Activated T-cell treated with anti-CD3 and anti-CD28 coated beads for 1 hour (primary cell): ENCODE measurements around the gene IWS1.
"Not testable (repeated sequence)": the region's sequence is repeated elsewhere in the genome, so short reads cannot be mapped to it uniquely, and the experiment has no call there.

ENCODE experiments used
- DNase-seq: peaks from one replicate; pipeline ENCODE4 v3.0.0-alpha.2; 2020; ENCODE audit warnings: low read depth

Gene IWS1

DNA sequence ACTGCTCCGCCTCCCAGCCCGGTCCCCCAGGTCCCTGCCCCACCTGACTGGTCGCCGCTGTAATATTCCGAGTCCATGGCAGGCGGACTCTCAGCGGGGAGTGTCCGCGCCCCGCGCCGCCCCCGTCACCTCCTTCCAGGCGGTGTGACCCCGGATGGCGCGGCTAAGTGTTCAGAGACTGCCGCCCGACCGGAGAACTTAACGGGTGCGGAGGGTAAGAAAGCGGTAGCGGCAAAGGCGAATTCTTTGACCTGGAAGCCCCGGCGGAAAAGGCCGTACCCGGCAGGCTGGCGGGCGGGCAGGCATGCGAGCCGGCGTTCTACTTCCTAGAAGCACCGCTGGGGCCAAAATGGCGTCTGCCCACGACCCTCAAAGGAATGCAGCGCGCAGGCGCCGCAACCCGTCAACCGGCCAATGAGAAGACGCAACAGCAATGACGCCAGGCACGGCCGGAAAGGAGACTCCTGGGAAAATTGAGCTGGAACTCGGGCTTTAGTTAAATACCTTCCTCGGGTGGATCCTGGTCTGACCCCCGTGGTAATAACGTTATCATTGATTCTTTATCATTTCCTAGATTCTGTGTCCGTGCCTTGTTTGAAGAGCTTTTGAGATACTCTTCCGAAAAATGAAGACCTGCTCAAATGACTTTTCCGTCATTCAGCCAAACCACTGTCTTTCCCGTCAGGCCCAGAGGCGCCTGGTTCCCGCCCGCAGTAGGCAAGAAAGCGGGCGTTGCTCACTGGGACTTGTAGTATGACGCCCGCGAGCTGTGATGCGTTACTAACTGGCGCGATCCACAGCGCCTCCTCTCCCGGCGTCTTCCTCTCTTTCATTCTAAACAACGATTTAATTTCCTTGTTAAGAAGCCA is at the start of gene IWS1:
IWS1 (minus strand) TSS at position 358 of the 869 bp plus-strand sequence; CDS start at position 77, 281 bp downstream.
- DNase-seq = peak; percentile 86

DNA sequence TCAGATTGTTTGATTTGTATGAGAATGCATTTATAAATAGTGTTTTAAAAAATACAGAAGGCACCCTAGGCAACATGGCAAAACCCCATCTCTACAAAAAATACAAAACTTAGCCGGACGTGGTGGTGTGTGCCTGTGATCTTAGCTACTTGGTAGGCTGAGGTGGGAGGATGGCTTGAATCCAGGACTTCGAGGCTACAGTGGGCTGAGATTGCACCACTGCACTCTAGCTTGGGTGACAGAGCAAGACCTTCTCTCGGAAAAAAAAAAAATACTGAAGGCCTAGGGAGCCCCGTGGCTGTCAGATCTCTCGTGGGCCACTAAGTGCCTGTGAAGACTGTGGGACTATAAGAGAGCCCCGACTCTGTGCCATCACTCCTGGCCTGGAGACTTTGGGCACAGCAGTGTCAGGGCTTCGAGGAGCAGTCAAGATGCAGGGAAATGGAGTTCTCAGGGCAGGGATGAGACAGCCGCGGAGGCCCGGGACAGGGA is 49.7 kb upstream of the IWS1 start:
- DNase-seq = no peak

DNA sequence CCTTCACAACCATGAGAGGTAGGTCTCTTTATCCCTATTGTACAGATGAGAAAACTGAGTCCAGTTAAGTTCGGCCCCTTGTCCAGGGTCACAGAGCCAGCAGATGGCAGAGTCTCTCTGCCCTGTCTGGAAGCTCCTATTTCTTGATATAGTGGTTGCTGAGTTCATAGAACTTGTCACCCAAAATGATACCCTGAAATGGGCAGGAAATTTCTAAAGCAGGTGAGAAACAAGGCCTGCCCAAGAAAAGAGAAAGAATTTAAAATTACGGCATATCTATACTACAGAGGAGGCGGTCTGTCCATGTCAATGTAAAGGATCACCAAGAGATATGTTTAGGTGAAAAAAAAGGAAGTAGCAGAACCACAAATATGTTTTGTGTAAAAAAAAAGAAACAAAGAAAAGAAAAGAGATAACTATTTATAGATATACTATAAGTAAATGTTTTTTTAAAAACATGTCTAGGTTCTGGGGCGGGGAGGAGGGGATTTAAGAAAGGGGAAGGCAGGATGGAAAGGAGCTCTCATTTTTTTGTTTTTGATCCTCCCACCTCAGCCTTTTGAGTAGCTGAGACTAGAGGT is 49.0 kb upstream of the IWS1 start:
- DNase-seq = no peak

DNA sequence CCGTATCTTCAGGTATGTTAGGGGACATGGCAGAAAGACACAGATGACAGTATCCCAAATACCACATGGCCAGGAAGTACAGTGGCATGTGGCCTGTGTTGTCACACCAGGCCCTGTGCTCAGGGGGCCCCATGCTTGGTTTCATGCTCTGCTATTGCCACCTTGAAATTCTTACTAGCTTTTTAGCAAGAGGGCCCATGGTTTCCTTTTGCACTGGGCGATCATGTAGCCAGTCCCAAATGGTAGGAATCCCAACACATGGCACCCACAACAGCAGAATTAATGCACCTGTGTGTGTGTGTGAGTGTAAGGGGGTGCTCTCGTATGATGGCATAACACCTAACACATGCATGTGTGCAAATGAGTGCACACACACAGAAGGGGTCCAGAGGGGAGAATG is 48.4 kb upstream of the IWS1 start:
- no peak for DNase-seq

DNA sequence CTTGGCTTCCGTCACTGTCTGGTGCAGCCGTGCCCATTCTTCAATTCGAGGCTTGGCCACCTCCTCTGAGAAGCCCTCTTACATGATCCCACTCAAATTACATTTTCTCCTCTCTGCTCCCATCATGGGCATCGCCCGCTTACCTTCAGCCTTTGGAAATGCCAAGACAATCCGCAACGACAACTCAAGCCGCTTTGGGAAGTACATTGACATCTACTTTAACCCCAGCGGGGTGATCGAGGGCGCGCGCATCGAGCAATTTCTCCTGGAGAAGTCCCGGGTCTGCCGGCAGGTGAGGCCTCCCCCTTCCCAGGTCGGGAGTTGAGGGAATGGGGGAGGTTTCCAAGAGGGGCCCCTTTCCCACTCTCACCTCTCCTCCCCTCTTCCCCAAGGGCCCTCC is 47.5 kb upstream of the IWS1 start:
- DNase-seq = no peak

DNA sequence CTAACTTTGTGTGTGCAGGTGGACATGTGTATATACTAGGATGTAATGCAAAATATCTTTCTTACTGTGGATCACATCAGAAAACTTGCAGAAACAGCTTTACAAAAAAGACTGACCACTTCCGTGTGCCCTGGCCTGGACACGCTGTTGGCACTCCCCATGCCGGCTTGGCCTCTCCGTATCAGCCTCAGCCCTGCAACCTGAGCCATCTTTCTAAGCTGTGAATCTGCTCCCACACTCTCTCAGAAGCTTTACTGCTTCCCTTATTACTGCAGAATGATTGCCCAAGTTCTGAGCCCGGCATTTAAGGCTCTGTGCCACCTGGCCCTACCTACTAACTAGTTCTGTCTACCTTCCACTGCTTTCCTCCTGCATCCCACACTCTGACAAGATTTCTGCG is 47.0 kb upstream of the IWS1 start:
- DNase-seq = no peak

DNA sequence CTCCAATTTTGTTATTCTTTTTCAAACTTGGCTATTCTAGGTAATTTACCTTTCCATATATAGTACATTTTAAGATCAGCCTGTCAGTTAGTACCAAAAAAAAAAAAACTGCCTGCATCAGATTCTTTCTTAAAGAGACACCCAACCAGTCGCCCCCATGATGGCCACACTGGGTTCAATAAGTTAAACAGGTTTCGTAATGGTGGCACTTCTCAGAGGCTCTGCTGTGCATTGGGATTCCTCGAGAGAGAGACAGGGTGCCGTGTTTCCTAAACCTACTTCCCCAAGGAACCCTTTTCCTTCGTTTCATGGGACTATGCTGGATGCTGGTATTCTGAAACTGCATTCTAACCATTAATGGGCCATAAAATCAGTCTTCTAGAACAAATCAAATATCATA is 46.6 kb upstream of the IWS1 start:
- DNase-seq = no peak

DNA sequence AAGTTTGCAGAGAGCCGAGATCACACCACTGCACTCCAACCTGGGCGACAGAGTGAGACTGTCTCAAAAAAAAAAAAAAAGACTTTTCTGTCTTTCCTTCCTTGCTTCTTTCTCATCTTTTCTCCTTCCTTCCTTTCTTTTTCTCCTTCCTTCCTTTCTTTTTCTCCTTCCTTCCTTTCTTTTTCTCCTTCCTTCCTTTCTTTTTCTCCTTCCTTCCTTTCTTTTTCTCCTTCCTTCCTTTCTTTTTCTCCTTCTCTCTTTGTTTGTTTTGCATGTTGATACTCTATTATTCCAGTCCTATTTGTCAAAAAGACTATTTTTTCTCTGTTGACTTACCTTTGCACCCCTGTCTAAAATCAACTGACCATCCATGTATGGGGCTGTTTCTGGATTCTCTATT is 46.1 kb upstream of the IWS1 start:
- DNase-seq = not testable (repeated sequence)

DNA sequence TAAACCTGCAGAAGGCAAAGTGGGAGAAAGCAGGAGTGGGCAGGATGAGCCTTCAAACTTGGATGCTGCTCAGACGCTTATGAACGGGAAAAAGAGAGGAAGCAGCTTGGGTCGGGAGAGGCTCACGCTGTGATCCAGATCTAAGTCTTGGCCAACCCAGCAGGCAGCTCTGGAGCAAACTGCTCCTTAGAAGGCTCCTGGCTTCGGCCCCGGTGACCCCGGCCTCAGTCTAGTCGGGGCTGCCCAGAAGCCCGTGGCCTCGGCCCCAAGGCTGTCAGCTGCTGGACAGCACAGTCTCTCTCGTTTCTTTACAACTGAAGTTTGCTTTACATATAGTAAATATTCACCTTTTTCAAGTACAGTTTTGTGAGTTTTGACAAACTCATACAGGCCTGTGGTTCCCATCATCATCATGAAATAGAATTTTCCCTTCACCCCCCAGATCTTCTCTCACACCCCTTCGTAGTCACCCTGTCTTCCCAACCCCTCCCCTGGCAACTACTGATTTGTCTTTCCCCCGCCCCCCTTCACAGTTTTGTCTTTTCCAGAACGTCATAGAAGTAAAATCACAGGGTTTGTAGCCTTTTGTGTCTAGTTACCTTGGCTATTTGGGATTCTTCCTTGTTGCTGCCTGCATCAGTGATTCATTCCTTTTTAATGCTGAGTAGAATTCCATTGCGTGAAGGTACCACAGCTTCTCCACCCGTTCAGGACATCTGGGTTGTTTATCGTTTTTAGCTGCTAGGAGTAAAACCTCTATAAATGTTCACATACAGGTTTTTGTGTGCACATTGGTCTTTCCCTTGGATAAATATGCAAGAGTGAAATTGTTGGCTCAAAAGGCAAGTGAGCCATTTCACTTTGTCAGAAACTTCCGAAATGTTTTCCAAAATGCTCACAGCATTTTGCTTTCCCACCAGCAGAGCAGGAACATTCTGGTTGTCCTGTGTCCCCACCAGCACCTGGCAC is 44.3 kb upstream of the IWS1 start:
- no peak for DNase-seq

DNA sequence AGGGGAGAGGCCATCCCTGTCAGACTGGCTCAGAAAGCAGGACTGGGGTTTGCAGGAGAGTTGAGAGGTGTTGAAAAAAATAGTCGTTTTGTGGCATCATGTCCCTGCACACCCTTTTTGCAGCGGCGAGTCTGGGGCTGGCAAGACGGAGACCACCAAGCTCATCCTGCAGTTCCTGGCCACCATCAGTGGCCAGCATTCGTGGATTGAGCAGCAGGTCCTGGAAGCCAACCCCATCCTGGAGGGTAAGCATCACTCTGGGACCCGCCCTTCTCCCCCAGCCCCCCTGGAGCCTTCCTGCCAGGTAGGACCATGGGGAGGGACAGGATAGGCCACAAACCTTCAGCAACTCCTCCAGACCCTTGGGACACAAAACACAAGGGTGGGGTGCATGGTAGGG is 43.4 kb upstream of the IWS1 start:
- DNase-seq = no peak

DNA sequence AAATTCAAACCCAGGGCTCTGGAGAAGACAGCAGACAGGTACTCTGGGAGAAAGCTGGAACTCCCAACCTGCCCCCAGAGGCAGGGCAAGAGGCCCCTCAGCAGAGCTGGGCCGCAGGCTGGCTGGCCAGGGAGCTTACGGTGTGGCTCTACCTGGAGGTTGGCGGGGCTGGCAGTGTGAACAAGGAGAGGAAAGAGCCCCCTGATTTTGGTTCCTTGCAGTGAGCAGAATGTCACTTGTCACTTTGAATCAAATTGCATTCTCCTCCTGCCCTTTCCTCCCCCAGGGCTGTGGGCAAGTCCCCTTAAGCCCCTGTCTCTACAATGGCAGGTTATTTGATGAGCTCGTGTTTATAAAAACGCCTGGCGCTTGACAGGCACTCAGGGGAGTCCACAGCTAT is 41.8 kb upstream of the IWS1 start:
- DNase-seq = no peak

DNA sequence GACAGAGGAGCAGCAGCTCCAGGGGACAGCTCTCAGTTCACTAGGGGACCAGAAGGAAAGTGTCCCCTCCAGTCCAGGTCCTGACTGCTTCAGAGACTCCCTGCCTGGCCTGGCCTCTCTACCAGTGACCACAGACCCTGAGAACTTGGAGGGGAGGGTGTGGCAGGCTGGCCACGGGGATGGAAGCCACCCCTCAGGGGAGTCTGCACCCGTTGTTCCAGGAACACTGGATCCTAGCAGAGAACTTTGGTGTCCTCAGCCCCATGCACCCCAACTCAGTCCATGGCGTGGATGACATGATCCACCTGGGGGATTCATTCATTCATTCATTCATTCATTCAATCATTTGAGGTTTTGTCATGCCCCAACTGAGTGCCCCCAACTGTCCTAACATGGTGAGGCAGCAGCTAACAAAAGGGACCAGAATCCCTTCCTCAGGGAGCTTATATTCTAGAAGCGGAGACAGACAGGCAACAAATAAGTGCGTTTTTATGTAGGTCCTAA is 41.1 kb upstream of the IWS1 start:
- no peak for DNase-seq

DNA sequence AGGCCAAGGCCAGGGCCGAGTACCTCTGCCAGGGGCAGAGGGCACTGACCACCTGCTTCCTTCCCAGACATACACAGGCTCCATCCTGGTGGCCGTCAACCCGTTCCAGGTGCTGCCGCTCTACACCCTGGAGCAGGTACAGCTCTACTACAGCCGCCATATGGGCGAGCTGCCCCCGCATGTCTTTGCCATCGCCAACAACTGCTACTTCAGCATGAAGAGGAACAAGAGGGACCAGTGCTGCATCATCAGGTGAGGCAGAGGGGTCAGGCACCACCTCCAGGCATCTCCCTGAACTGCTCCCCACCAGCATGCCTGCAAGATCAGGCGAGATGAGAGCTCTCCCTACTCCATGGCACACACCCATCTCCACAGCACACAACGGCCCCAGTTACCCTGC is 40.3 kb upstream of the IWS1 start:
- DNase-seq = no peak

DNA sequence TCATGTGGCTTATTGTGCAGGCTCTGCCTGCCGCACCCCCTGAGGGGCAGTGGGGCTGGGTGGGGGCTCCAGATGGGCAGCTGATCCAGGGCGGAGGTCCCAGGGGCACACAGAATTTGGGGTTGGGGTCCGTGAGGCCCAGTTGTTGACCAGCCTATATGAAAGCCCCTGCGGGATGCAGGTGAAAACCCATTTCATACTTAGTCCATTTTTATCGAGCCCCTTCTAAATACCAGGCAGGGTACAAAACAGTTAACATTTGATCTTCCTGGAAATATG is 39.8 kb upstream of the IWS1 start:
- DNase-seq = no peak

DNA sequence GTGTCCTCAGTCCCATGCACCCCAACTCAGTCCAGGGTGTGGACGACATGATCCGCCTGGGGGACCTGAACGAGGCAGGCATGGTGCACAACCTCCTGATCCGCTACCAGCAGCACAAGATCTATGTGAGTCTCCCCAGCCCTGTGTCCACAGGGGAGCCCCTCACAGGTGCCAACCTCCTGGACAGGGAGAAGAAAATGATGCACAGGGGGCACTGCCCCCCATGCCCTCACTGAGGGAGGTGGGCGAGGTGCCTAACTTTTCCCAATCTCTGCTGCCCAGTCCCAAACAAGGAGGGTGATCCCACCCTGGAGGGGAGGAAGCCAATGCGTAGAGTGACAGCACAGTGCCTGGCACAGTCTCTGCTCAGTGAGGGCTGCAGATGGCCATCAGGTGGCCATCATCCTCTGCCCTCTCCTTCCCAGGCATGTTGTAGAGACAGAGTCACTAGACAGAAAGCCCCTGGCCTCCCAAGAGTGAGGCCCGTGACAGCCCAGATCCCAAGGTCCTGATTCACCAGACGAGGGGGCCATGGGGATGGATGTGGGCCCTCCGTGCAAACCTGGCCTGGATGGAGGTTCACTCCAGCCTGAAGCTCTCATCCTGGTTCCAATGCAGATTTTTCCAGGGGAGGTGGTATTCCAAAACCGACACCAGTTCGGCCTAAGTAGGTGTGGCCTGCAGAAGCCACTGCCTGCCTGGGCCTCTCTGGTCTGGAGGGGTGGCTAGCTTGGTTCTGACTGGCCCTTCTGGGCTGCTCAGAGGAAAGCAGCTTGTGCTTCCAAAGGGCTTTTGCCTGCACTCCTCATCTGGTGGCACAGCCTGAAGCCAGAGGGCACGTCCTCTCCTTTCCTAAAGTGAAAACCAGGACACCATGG is 39.2 kb upstream of the IWS1 start:
- DNase-seq = no peak

DNA sequence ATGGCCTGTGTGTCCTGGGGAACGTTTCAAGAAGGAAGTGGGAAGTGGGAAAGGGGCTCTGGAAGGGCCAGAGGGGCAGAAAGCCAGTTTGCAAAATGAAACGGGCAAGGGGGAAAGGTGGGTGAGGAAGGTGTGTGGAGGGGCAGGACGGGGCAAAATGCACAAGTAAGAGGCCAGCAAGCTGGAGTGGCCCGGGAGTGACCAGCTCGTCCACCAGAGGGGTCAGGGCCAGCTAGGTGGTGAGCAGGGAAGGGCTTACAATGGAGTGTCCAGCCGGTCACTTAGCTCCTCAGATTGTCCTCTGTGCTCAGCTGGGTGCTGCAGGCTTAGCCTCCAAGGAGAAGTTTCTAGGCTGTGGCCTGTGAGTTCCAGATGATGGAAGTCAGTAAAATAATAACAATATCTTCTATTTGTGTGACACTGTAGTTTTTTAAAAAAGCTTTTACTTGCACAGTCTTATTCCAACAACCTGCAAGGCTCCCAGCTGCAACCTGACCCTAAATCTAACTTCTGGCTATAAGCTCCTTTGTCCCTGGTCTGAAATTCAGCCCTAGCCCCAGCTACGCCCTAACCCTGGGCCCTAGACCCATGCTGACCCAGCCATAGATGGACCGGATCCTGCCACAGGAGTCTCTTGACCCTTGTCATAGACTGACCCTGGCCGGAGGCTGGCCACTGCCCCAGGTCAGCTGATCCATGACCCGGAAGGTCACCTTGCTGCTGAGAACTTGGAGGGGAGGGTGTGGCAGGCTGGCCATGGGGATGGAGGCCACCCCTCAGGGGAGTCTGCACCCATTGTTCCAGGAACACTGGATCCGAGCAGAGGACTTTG is 38.4 kb upstream of the IWS1 start:
- DNase-seq = no peak

DNA sequence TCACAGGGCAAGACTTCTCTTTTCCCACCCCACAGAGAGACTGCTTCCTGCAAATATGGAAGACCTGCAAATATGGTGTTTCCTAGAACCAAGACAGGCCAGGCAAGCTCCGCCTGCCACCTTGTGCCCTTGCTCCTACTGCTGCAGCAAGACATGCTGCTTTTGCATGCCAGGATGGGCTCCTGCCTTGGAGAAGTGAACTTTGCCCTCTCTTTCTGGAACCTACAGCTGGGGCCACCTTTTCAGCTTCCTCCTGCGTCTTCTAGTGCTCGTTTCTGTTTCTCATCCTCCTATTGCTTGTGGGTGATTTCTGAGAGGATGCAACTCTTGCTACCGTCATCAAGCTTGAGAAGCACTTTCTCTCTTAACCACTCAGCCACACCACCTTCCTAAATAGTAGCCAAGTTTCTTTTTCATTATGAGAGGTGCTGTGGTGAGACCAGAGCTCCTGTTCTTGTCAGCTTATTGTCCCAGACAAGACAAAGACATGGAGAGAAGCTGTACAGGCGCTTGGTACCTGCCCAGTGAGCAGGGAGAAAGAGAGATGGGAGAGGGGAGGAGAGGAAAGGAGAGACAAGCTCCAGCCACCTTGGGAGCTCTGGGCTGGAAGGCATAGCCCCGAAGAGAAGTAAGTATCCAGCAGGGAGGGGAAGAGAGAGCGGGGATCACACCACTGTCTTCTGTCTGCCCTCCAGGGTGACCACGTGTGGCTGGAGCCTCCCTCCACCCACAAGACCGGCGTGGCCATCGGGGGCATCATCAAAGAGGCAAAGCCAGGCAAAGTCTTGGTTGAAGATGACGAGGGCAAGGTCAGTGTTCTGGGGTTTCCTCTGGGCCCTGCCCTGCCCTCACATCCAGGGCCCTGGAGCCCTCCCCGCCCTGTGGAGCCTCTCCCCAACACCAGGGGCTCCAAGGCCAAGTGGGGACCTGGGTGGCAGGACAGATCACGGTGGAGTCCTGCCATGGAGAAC is 37.5 kb upstream of the IWS1 start:
- DNase-seq = no peak

DNA sequence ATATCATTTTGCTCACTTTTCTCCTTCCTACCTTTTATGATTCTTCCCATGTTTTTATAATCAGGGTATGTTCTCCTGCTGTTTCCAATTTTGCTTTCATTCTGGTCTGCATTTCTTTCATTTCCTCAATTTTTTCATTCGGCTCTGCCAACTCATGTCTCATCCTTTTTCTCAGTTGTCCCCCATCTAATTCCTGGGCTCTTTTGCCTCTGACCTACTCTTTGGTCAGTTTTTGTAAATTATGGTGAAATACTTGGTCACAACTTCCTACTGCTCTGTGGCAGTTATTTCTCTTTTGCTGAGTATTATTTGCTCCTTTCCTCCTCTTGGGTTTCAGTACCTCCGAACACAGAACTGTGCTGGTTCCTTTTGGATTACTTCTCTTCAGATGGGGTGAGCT is 36.6 kb upstream of the IWS1 start:
- DNase-seq = no peak

DNA sequence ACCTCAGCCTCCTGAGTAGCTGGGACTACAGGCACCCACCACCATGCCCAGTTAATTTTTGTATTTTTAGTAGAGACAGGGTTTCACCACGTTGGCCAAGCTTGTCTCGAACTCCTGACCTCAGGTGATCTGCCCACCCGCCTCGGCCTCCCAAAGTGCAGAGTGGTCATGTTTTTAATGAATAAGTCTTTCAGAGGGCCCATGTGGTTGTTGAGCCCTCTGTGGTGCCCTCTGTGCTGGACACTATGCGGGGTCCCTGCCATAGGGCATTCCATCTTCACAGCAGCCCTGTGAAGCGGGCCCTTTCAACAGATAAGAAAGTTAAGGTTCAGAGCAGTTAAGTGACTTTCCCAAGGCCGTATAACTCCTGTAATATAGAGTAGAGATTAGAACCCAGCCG is 35.1 kb upstream of the IWS1 start:
- DNase-seq = no peak

DNA sequence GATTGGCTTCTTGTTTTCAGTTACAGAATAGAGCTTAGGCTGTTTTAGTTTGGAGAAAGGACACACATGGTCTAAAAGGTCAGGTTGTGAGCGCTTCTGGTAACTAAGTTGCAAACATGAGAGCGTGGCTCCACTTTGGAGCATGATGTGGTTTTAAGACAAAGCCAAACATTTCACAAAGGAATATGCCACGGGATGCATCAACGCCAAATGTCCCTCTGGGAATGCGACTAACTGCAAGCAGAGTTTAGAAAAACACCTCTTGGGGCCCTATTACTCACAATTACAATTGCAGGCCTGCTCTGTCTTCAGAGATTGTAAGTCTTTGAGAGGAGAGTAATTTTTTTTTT is 34.6 kb upstream of the IWS1 start:
- DNase-seq = no peak
